Peyer's patch (tissue), 4 donors: ENCODE results near the gene ETV6. TPM values are rescaled to one million over a fixed set of nuclear protein-coding genes. Genes with fewer than 3 reads are reported as not detected.
A peak's percentile ranks its signal among the peaks of the same experiment; 100 is the strongest.

ENCODE experiments used
- DNase-seq, 3 donors: peaks; one replicate each; pipeline ENCODE4 v3.0.0-alpha.2; 2017 to 2019
- H3K27ac ChIP-seq, 4 donors: fragments of 200-600 bp; sonication (generic); one replicate each; pipeline ENCODE4 v1.5.1; 2016 to 2019
- H3K27me3 ChIP-seq, 2 donors: fragments of 200-600 bp; sonication (generic); one replicate each; pipeline ENCODE4 v1.5.1; 2019
- H3K36me3 ChIP-seq, 3 donors: fragments of 200-600 bp; sonication (generic); one replicate each; pipeline ENCODE4 v1.5.1; 2016 to 2019
- H3K4me1 ChIP-seq, 4 donors: fragments of 200-600 bp; sonication (generic); one replicate each; pipeline ENCODE4 v1.5.1; 2016 to 2019
- H3K4me3 ChIP-seq, 4 donors: fragments of 200-600 bp; sonication (generic); 1 replicate in 3 of 4; 2 replicates in 1 of 4; pipeline ENCODE4 v1.5.1; 2016 to 2019; ENCODE audit warnings: mild to moderate bottlenecking in 1 of 4
- H3K9me3 ChIP-seq, 4 donors: fragments of 200-600 bp; sonication (generic); one replicate each; pipeline ENCODE4 v1.5.1; 2016 to 2019; ENCODE audit warnings: mild to moderate bottlenecking in 1 of 4
- CTCF ChIP-seq, 6 experiments: fragments of 450-650 bp in 4 of 6; fragments of 200-600 bp in 2 of 6; sonication (generic) in 1 of 6; IDR thresholded peaks; one replicate each; pipeline ENCODE4 v1.5.1; 2017 to 2019; ENCODE audit warnings: antibody characterized with exemption in 6 of 6, mild to moderate bottlenecking in 3 of 6, moderate library complexity in 1 of 6
- POLR2A ChIP-seq, 2 donors: fragments of 450-650 bp; IDR thresholded peaks; one replicate each; pipeline ENCODE4 v1.5.1; 2017; ENCODE audit warnings: antibody characterized with exemption in 2 of 2, mild to moderate bottlenecking in 2 of 2, moderate library complexity in 2 of 2
- total RNA-seq, 4 donors: library from RNA; depleted of rRNA; stranded (reverse); fragments of >200 nt; gene quantifications; one replicate each; pipeline ENCODE4 v1.1.0, GENCODE V29; 2016

ETV6 gene
- total RNA-seq, 4 donors from 2014 or later, result 35.4 to 49.5 (median 42.2) TPM

GRCh38 chr12:11656550-11656949 is 7.1 kb downstream of the ETV6 start:
- DNase-seq, result no peak
- Histone ChIP-seq H3K36me3 (no peaks in the 10 kb centered on the region), H3K4me1 (peaks cover 0 to 22% (median 11%) of the 10 kb centered on the region in 4 donors), H3K27me3 (no peaks in the 10 kb centered on the region), H3K9me3 (no peaks in the 10 kb centered on the region), H3K4me3 (no peak overlapping the region), H3K27ac (no peak overlapping the region)
- no peak for TF ChIP-seq POLR2A (IDR thresholded peaks at IDR 0.05)
- TF ChIP-seq CTCF (IDR thresholded peaks at IDR 0.05), result no peak

GRCh38 chr12:11657511-11657910 is 8.0 kb downstream of the ETV6 start:
- Histone ChIP-seq H3K36me3 (no peaks in the 10 kb centered on the region), H3K9me3 (no peaks in the 10 kb centered on the region), H3K27ac (peak overlapping the region in 1 of 4 donors; percentile 43), H3K4me1 (peaks cover 0 to 29% (median 11%) of the 10 kb centered on the region in 4 donors), H3K27me3 (no peaks in the 10 kb centered on the region), H3K4me3 (no peak overlapping the region)
- DNase-seq, result no peak
- no peak for TF ChIP-seq POLR2A (IDR thresholded peaks at IDR 0.05)
- TF ChIP-seq CTCF (IDR thresholded peaks at IDR 0.05), result no peak

- no peaks in the 10 kb centered on the region for H3K27me3 ChIP-seq
- DNase-seq, result no peak
- no peak overlapping the region for H3K4me3 ChIP-seq
- no peaks in the 10 kb centered on the region for H3K9me3 ChIP-seq
- peaks cover 0 to 35% (median 5%) of the 10 kb centered on the region in 4 donors for H3K4me1 ChIP-seq
- H3K36me3 ChIP-seq, result no peaks in the 10 kb centered on the region
- TF ChIP-seq POLR2A (IDR thresholded peaks at IDR 0.05) (no peak), CTCF (IDR thresholded peaks at IDR 0.05) (no peak)
- peak overlapping the region in 1 of 4 donors; percentile 43 for H3K27ac ChIP-seq
These were observed 9.3 kb downstream of the ETV6 start for GRCh38 chr12:11658791-11659190.

- Histone ChIP-seq H3K4me1 (peaks cover 0 to 35% (median 0%) of the 10 kb centered on the region in 4 donors), H3K27me3 (no peaks in the 10 kb centered on the region), H3K36me3 (no peaks in the 10 kb centered on the region), H3K4me3 (no peak overlapping the region), H3K27ac (no peak overlapping the region), H3K9me3 (no peaks in the 10 kb centered on the region)
- TF ChIP-seq CTCF (IDR thresholded peaks at IDR 0.05) (no peak), POLR2A (IDR thresholded peaks at IDR 0.05) (no peak)
- DNase-seq, result no peak
These were observed 11.2 kb downstream of the ETV6 start for GRCh38 chr12:11660624-11661023.

- Histone ChIP-seq H3K9me3 (no peaks in the 10 kb centered on the region), H3K4me1 (peaks cover 0 to 39% (median 0%) of the 10 kb centered on the region in 4 donors), H3K27ac (no peak overlapping the region), H3K4me3 (no peak overlapping the region), H3K36me3 (no peaks in the 10 kb centered on the region), H3K27me3 (no peaks in the 10 kb centered on the region)
- TF ChIP-seq CTCF (IDR thresholded peaks at IDR 0.05) (no peak), POLR2A (IDR thresholded peaks at IDR 0.05) (no peak)
- DNase-seq, result no peak
These were observed 12.1 kb downstream of the ETV6 start for GRCh38 chr12:11661491-11662089.
